CD4-positive, alpha-beta T cell (primary cell): ENCODE data around the gene CCL1. TPM values are rescaled to one million over a fixed set of nuclear protein-coding genes. Genes with fewer than 3 reads are reported as not detected.

Experiments
- ATAC-seq: fragments of 200-7000 bp; cut with Tn5 transposase; one replicate; pipeline ENCODE4 v1.10.0; 2022; ENCODE audit warnings: mild to moderate bottlenecking; ENCODE audit not compliant: poor library complexity
- CTCF ChIA-PET: fragments of 350-600 bp; sonication (Branson Sonifier 250); formaldehyde crosslinking; loops from one replicate; lab custom pipeline; 2021; ENCODE audit warnings: antibody characterized with exemption, inconsistent platforms; lab: Charles Lee
- POLR2A ChIA-PET: fragments of 350-600 bp; sonication (Branson Sonifier 250); formaldehyde crosslinking; loops from one replicate; lab custom pipeline; 2021; ENCODE audit warnings: antibody characterized with exemption, inconsistent platforms; lab: Charles Lee
- DNase-seq, 14 experiments: peaks; one replicate each; pipeline ENCODE4 v3.0.0-alpha.2; 2013 to 2020; ENCODE audit warnings: mixed read lengths in 2 of 14
- H3K27ac ChIP-seq, 2 donors: one replicate each; pipeline versions ENCODE4 v1.5.1 to v1.7.0; 2013; ENCODE audit warnings: low read length in 2 of 2, low read depth in 1 of 2, mild to moderate bottlenecking in 1 of 2
- H3K27me3 ChIP-seq, 2 experiments: 1 replicate in 1 of 2; 2 replicates in 1 of 2; pipeline versions ENCODE4 v1.6.1 to v1.7.0; 2013; ENCODE audit warnings: low read length in 2 of 2, control low read depth in 1 of 2, mild to moderate bottlenecking in 1 of 2, moderate library complexity in 1 of 2; ENCODE audit not compliant: insufficient read depth in 2 of 2, control insufficient read depth in 1 of 2
- H3K36me3 ChIP-seq: one replicate; pipeline ENCODE4 v1.6.1; 2013; ENCODE audit warnings: low read length, control low read depth; ENCODE audit not compliant: insufficient read depth
- H3K4me1 ChIP-seq: one replicate; pipeline ENCODE4 v1.6.1; 2013; ENCODE audit warnings: low read length, control low read depth; ENCODE audit not compliant: insufficient read depth
- H3K4me3 ChIP-seq: one replicate; pipeline ENCODE4 v1.5.1; 2013; ENCODE audit warnings: mild to moderate bottlenecking, low read length, moderate library complexity
- H3K9me3 ChIP-seq, 2 experiments: 1 replicate in 1 of 2; 2 replicates in 1 of 2; pipeline versions ENCODE4 v1.6.1 to v1.7.0; 2013; ENCODE audit warnings: low read length in 2 of 2, mild to moderate bottlenecking in 2 of 2, control low read depth in 1 of 2, moderate library complexity in 1 of 2; ENCODE audit not compliant: control insufficient read depth in 1 of 2, insufficient read depth in 1 of 2
- H3K27ac Mint-ChIP-seq: one replicate; pipeline ENCODE4 v1.8.0; 2020; ENCODE audit warnings: mixed read lengths
- H3K27me3 Mint-ChIP-seq: one replicate; pipeline ENCODE4 v1.8.0; 2021; ENCODE audit warnings: mixed read lengths
- H3K36me3 Mint-ChIP-seq: one replicate; pipeline ENCODE4 v1.8.0; 2021; ENCODE audit warnings: low read depth, mixed read lengths
- H3K4me1 Mint-ChIP-seq: one replicate; pipeline ENCODE4 v1.8.0; 2021; ENCODE audit warnings: low read depth, mixed read lengths
- H3K4me3 Mint-ChIP-seq: one replicate; pipeline ENCODE4 v1.8.0; 2020; ENCODE audit warnings: mild to moderate bottlenecking, mixed read lengths
- H3K9me3 Mint-ChIP-seq: one replicate; pipeline ENCODE4 v1.8.0; 2020; ENCODE audit warnings: mixed read lengths
- CTCF ChIP-seq: fragments of 200-600 bp; IDR thresholded peaks from one replicate; pipeline ENCODE4 v1.8.0; 2022; ENCODE audit warnings: antibody characterized with exemption, mild to moderate bottlenecking
- intact Hi-C, 2 experiments: fragments of 100-400 bp; cut with DNase I in 1 of 2; cut with micrococcal nuclease in 1 of 2; formaldehyde crosslinking; loops; one replicate each; pipeline versions ENCODE4 v1.15.1 to v1.9.0; 2023 to 2025; cut with DNase I, micrococcal nuclease
- total RNA-seq, 174 experiments: library from RNA in 2 of 174; stranded (reverse) in 2 of 174; gene quantifications; one replicate each; pipeline ENCODE4 v1.2.3 and lab custom pipeline; 2021 to 2026

CCL1 gene
- total RNA-seq, 2 experiments from 2014 or later: not detected

DNA sequence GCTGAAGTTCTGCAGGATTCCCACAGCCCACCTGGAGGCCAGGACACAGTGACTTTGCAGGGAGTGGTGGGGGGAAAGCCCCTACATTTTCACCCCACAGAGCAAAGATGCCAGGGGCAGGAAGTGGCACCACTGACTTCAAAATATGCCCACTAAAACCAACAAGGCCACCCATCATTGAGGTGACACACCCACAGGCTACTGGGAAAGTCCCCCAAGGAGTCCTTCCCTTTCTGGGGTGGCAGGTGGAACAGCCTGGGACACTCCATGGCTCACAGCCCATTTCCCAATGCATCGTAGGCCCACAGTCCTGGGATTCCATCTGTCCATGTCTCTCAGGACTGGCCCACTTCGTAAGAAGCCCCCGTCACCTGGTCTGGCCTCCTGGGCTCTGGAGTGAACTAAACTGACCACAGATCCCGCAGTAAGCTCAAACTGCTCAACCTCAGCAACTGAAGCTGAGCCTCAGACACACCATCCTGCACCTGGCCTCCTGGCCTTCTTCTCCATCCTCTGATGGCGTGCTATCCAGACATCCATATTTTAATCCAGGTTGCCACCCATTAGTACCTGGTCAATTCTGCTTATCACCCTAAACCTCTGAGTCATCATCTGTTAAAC lies 7.5 kb upstream of the CCL1 start:
- Histone ChIP-seq H3K27ac (no peak overlapping the region), H3K9me3 (no peaks in the 10 kb centered on the region), H3K4me3 (no peak overlapping the region), H3K36me3 (no peaks in the 10 kb centered on the region), H3K4me1 (peaks cover 2% of the 10 kb centered on the region), H3K27me3 (no peaks in the 10 kb centered on the region)
- no peak overlapping the region for H3K27ac Mint-ChIP-seq
- H3K4me3 Mint-ChIP-seq: no peak overlapping the region
- no peaks in the 10 kb centered on the region for H3K27me3 Mint-ChIP-seq
- no peaks in the 10 kb centered on the region for H3K36me3 Mint-ChIP-seq
- ChIA-PET POLR2A (no interaction called here), CTCF (no interaction called here)
- TF ChIP-seq CTCF: no peak
- DNase-seq (peak in 1 of 14 experiments; percentile 19), ATAC-seq (no peak)
- intact Hi-C loops: no loop called here
- H3K4me1 Mint-ChIP-seq: peaks cover 3% of the 10 kb centered on the region
- H3K9me3 Mint-ChIP-seq: no peaks in the 10 kb centered on the region

DNA sequence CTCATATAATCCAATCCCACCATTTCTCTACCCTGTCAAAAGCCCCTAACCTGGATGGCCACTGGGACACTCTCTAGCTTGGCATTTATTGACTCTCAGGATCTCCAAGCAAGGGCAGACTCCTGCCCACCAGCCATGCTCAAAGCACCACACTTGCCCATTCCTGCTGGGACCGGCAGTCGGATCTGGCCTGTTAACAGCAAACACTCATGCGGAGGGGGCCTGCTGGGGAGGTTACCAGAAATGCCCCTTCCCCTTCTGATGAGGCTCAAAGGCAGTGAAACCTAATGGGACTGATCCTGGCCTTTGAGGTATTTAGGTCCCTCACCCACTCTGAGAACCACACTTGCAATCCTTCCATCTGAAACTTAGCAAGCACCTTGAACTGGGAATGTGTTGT lies 6.5 kb upstream of the CCL1 start:
- H3K4me1 Mint-ChIP-seq: peaks cover 9% of the 10 kb centered on the region
- Histone ChIP-seq H3K36me3 (no peaks in the 10 kb centered on the region), H3K4me1 (peaks cover 2% of the 10 kb centered on the region), H3K4me3 (no peak overlapping the region), H3K9me3 (no peaks in the 10 kb centered on the region), H3K27ac (no peak overlapping the region), H3K27me3 (no peaks in the 10 kb centered on the region)
- ChIA-PET POLR2A (no interaction called here), CTCF (no interaction called here)
- H3K4me3 Mint-ChIP-seq: no peak overlapping the region
- TF ChIP-seq CTCF: no peak
- ATAC-seq (no peak), DNase-seq (no peak)
- intact Hi-C loops: no loop called here
- H3K9me3 Mint-ChIP-seq: no peaks in the 10 kb centered on the region
- H3K27ac Mint-ChIP-seq: no peak overlapping the region
- H3K27me3 Mint-ChIP-seq: no peaks in the 10 kb centered on the region
- no peaks in the 10 kb centered on the region for H3K36me3 Mint-ChIP-seq

GRCh38 chr17:34368946-34369500 lies 6.0 kb upstream of the CCL1 start:
- Histone ChIP-seq H3K4me1 (peaks cover 2% of the 10 kb centered on the region), H3K9me3 (no peaks in the 10 kb centered on the region), H3K36me3 (no peaks in the 10 kb centered on the region), H3K27me3 (no peaks in the 10 kb centered on the region), H3K27ac (no peak overlapping the region), H3K4me3 (no peak overlapping the region)
- Mint-ChIP-seq H3K4me1 (peaks cover 9% of the 10 kb centered on the region), H3K27ac (no peak overlapping the region), H3K9me3 (no peaks in the 10 kb centered on the region), H3K27me3 (no peaks in the 10 kb centered on the region), H3K4me3 (no peak overlapping the region), H3K36me3 (no peaks in the 10 kb centered on the region)
- TF ChIP-seq CTCF: no peak
- CTCF ChIA-PET: no interaction called here
- DNase-seq: peak in 1 of 14 experiments; percentile 16
- ATAC-seq: no peak
- intact Hi-C loops: no loop called here
- POLR2A ChIA-PET: no interaction called here
